Stimulated activated CD4-positive, alpha-beta T cell treated with anti-CD3 and anti-CD28 coated beads, Interleukin-15, amount 100 ng/mL, for 24 hours (primary cell): Measurements from ENCODE around the gene CASKIN1.

Experiments
- DNase-seq: peaks from one replicate; pipeline ENCODE4 v3.0.0-alpha.2; 2020

Gene CASKIN1

GRCh38 chr16:2190659-2191445 is 5.6 kb downstream of the CASKIN1 start:
- no peak for DNase-seq

GRCh38 chr16:2190002-2190658 is 6.3 kb downstream of the CASKIN1 start:
- DNase-seq = no peak

- no peak for DNase-seq
These were observed 7.0 kb downstream of the CASKIN1 start for GRCh38 chr16:2189252-2189893.

GRCh38 chr16:2188395-2188794 is 8.0 kb downstream of the CASKIN1 start:
- no peak for DNase-seq

GRCh38 chr16:2187212-2187611 is 9.2 kb downstream of the CASKIN1 start:
- DNase-seq = no peak

- DNase-seq = no peak
These were observed 9.9 kb downstream of the CASKIN1 start for GRCh38 chr16:2186505-2186904.

GRCh38 chr16:2186064-2186463 is 10.3 kb downstream of the CASKIN1 start:
- DNase-seq = no peak

- DNase-seq = no peak
These were observed 11.4 kb downstream of the CASKIN1 start for GRCh38 chr16:2184962-2185361.

- no peak for DNase-seq
These were observed 12.1 kb downstream of the CASKIN1 start for GRCh38 chr16:2184346-2184745.

- DNase-seq = no peak
These were observed 12.7 kb downstream of the CASKIN1 start for GRCh38 chr16:2183671-2184070.

GRCh38 chr16:2181952-2182351 is 14.5 kb downstream of the CASKIN1 start:
- no peak for DNase-seq

GRCh38 chr16:2180962-2181923 is 15.2 kb downstream of the CASKIN1 start:
- DNase-seq = no peak

GRCh38 chr16:2180461-2180860 is 15.9 kb downstream of the CASKIN1 start:
- no peak for DNase-seq

- no peak for DNase-seq
These were observed 16.8 kb downstream of the CASKIN1 start for GRCh38 chr16:2179576-2179975.

GRCh38 chr16:2179107-2179501 is 17.3 kb downstream of the CASKIN1 start:
- DNase-seq = no peak

GRCh38 chr16:2178321-2179106 is 17.9 kb downstream of the CASKIN1 start:
- peak; percentile 52 for DNase-seq

GRCh38 chr16:2177561-2177960 is 18.8 kb downstream of the CASKIN1 start:
- no peak for DNase-seq

GRCh38 chr16:2177101-2177500 is 19.3 kb downstream of the CASKIN1 start:
- DNase-seq = no peak

- no peak for DNase-seq
These were observed 20.4 kb downstream of the CASKIN1 start for GRCh38 chr16:2176047-2176446.

GRCh38 chr16:2175454-2175853 is 21.0 kb downstream of the CASKIN1 start:
- no peak for DNase-seq

- DNase-seq = no peak
These were observed 21.8 kb downstream of the CASKIN1 start for GRCh38 chr16:2174396-2175131.
